A549 (cell line): ENCODE results near the gene PHF2. TPM values are rescaled to one million over a fixed set of nuclear protein-coding genes. Genes with fewer than 3 reads are reported as not detected.

Source experiments
- ATAC-seq, 2 experiments: fragments of 200-7000 bp in 1 of 2; fragments of >200 bp in 1 of 2; cut with Nextera tagmentation in 1 of 2; cut with Tn5 transposase in 1 of 2; 3 replicates each; pipeline versions ENCODE4 v1.8.0 to v1.9.1; 2018 to 2020; ENCODE audit warnings: mild to moderate bottlenecking in 1 of 2, moderate library complexity in 1 of 2
- CTCF ChIA-PET: fragments of 300-600 bp; sonication (Branson Sonifier 250); formaldehyde crosslinking; extraction: SDS; loops from one replicate; lab custom pipeline; 2021; ENCODE audit warnings: antibody characterized with exemption, inconsistent platforms; lab: Yijun Ruan, JAX
- POLR2A ChIA-PET: fragments of 350-600 bp; formaldehyde crosslinking; extraction: SDS; loops from one replicate; lab custom pipeline; 2021; ENCODE audit warnings: antibody characterized with exemption, inconsistent platforms; lab: Yijun Ruan, JAX
- DNase-seq, 2 experiments: peaks; one replicate each; pipeline versions ENCODE4 v3.0.0 to v3.0.0-alpha.2; 2011 to 2016; ENCODE audit warnings: low read depth in 1 of 2, low spot score in 1 of 2
- FAIRE-seq: peaks from 2 replicates; lab custom pipeline; 2011; peaks lifted over from hg19 to GRCh38; lab: Jason Lieb, UNC
- H3K27ac ChIP-seq, 2 experiments: fragments of >200 bp; sonication (Bioruptor Twin); formaldehyde crosslinking; 3 replicates each; pipeline ENCODE4 v1.5.1; 2016 to 2017
- H3K4me1 ChIP-seq: fragments of >200 bp; sonication (Bioruptor Twin); formaldehyde crosslinking; 3 replicates; pipeline ENCODE4 v1.6.1; 2016
- H3K4me2 ChIP-seq: fragments of >200 bp; sonication (Bioruptor Twin); formaldehyde crosslinking; 3 replicates; pipeline ENCODE4 v1.6.1; 2016
- H3K4me3 ChIP-seq: fragments of >200 bp; sonication (Bioruptor Twin); formaldehyde crosslinking; 3 replicates; pipeline ENCODE4 v1.5.1; 2016
- H3K9me3 ChIP-seq: fragments of >200 bp; sonication (Bioruptor Twin); formaldehyde crosslinking; 3 replicates; pipeline ENCODE4 v1.6.1; 2016
- ATOH8 ChIP-seq: fragments of 250-450 bp; sonication (Bioruptor Pico); IDR thresholded peaks from 2 replicates; pipeline ENCODE4 v1.5.0; 2020; ENCODE audit warnings: low read depth, mild to moderate bottlenecking, moderate library complexity
- BHLHE40 ChIP-seq: IDR thresholded peaks from 2 replicates; pipeline ENCODE4 v1.6.1; 2012; ENCODE audit warnings: low read depth, low read length, inconsistent platforms
- CBX8 ChIP-seq: fragments of 200-600 bp; sonication (generic); IDR thresholded peaks from 2 replicates; pipeline ENCODE4 v1.6.1; 2016
- CEBPB ChIP-seq, 2 experiments: fragments of >200 bp in 1 of 2; sonication (Bioruptor Twin) in 1 of 2; formaldehyde crosslinking in 1 of 2; IDR thresholded peaks; 2 replicates each; pipeline ENCODE4 v1.6.1; 2012 to 2016
- EHF ChIP-seq: fragments of 250-450 bp; sonication (Bioruptor Pico); IDR thresholded peaks from 2 replicates; pipeline ENCODE4 v1.5.0; 2020; ENCODE audit warnings: mild to moderate bottlenecking
- FOSB ChIP-seq: fragments of 250-450 bp; sonication (Bioruptor Pico); IDR thresholded peaks from 2 replicates; pipeline ENCODE4 v1.5.0; 2020; ENCODE audit warnings: mild to moderate bottlenecking, moderate library complexity
- FOXS1 ChIP-seq: fragments of 250-450 bp; sonication (Bioruptor Pico); IDR thresholded peaks from 2 replicates; pipeline ENCODE4 v1.5.0; 2020; ENCODE audit warnings: mild to moderate bottlenecking, moderate library complexity
- HDAC2 ChIP-seq: fragments of 200-600 bp; sonication (generic); IDR thresholded peaks from 2 replicates; pipeline ENCODE4 v1.6.1; 2016
- HOXA7 ChIP-seq: fragments of 250-450 bp; sonication (Bioruptor Pico); IDR thresholded peaks from 2 replicates; pipeline ENCODE4 v1.5.0; 2020; ENCODE audit warnings: mild to moderate bottlenecking, moderate library complexity
- JUN ChIP-seq, 2 experiments: fragments of >200 bp; sonication (Bioruptor Twin); formaldehyde crosslinking; IDR thresholded peaks; 2 replicates in 1 of 2; 3 replicates in 1 of 2; pipeline ENCODE4 v1.6.1; 2016 to 2017
- KDM1A ChIP-seq: fragments of 200-600 bp; sonication (generic); IDR thresholded peaks from 2 replicates; pipeline ENCODE4 v1.6.1; 2016; ENCODE audit warnings: low read depth, mild to moderate bottlenecking
- KDM5A ChIP-seq: fragments of 200-600 bp; sonication (generic); IDR thresholded peaks from 2 replicates; pipeline ENCODE4 v1.6.1; 2016; ENCODE audit warnings: antibody characterized with exemption, mild to moderate bottlenecking
- MAFK ChIP-seq: fragments of 450-650 bp; IDR thresholded peaks from 2 replicates; pipeline ENCODE4 v1.6.1; 2014; ENCODE audit not compliant: partially characterized antibody
- MAZ ChIP-seq: fragments of 150-350 bp; IDR thresholded peaks from 2 replicates; pipeline ENCODE4 v1.6.1; 2014; ENCODE audit warnings: antibody characterized with exemption, low read depth, low read length, borderline replicate concordance
- PBX3 ChIP-seq: IDR thresholded peaks from 2 replicates; pipeline ENCODE4 v1.6.1; 2012
- RAD21 ChIP-seq, 2 experiments: fragments of >200 bp in 1 of 2; sonication (Bioruptor Twin) in 1 of 2; formaldehyde crosslinking in 1 of 2; IDR thresholded peaks in 1 of 2; conservative IDR thresholded peaks in 1 of 2; 2 replicates in 1 of 2; 3 replicates in 1 of 2; pipeline ENCODE4 v1.6.1; 2012 to 2018; ENCODE audit warnings: inconsistent platforms in 1 of 2
- RARB ChIP-seq: fragments of 250-450 bp; sonication (Bioruptor Pico); IDR thresholded peaks from 2 replicates; pipeline ENCODE4 v1.8.0; 2021; ENCODE audit warnings: mild to moderate bottlenecking, moderate library complexity
- RCOR1 ChIP-seq: fragments of 150-350 bp; IDR thresholded peaks from 2 replicates; pipeline ENCODE4 v1.6.1; 2014; ENCODE audit warnings: antibody characterized with exemption, low read length, low read depth
- REST ChIP-seq: fragments of 200-600 bp; sonication (generic); IDR thresholded peaks from 2 replicates; pipeline ENCODE4 v1.6.1; 2016; ENCODE audit warnings: antibody characterized with exemption, mild to moderate bottlenecking, moderate library complexity
- SMC3 ChIP-seq: fragments of >200 bp; sonication (Bioruptor Twin); formaldehyde crosslinking; IDR thresholded peaks from 3 replicates; pipeline ENCODE4 v1.6.1; 2018; ENCODE audit warnings: inconsistent platforms
- ZNF302 ChIP-seq: fragments of 250-450 bp; sonication (Bioruptor Pico); IDR thresholded peaks from 2 replicates; pipeline ENCODE4 v1.9.0; 2021; ENCODE audit warnings: inconsistent platforms, mild to moderate bottlenecking, moderate library complexity
- WGBS: methylation state at CpG from one replicate; pipeline ENCODE4 v1.1.6; 2017; ENCODE audit errors: missing lambda C conversion rate; 5-methylcytosine and 5-hydroxymethylcytosine counted together
- polyA plus RNA-seq, 4 experiments: library from polyadenylated mRNA; depleted of rRNA in 3 of 4; stranded (reverse); fragments of >200 nt; fragmentation: RNase III in 1 of 4; extraction: RNeasy Plus Mini Kit Qiagen cat#74134 plus additional on column Dnase treatment in 1 of 4; gene quantifications; 2 replicates in 3 of 4; 3 replicates in 1 of 4; pipeline ENCODE4 v1.2.3, GENCODE V29; 2011 to 2017

The PHF2 gene
- polyA plus RNA-seq, 2 of the 4 experiments (the other 2 are of a cell fraction): 9.6 to 12.2 TPM

- TF ChIP-seq KDM5A (no peak), RARB (CRISPR knock-in tag) (no peak), PBX3 (no peak), EHF (no peak), KDM1A (no peak)
Observed at GRCh38 chr9:93619272-93619775, 42.9 kb downstream of the PHF2 start (continued).

GRCh38 chr9:93620041-93620506 lies 43.7 kb downstream of the PHF2 start:
- 64% methylated on average over 2 of the region's 8 CpGs for WGBS
- no peaks in the 10 kb centered on the region for H3K9me3 ChIP-seq
- ChIA-PET CTCF (interaction anchor here (1.1 to 1.4 kb wide), 2 partner anchors 54 to 61 kb away, joined by 4 read pairs; no protein-coding TSS in a partner anchor), POLR2A (no interaction called here)
- H3K4me1 ChIP-seq: no peaks in the 10 kb centered on the region
- DNase-seq (no peak), FAIRE-seq (no peak), ATAC-seq (peak; percentile 41 to 76; a peak in 3 of 6 replicates)
- H3K4me3 ChIP-seq: no peak overlapping the region
- TF ChIP-seq CBX8 (no peak), RCOR1 (no peak), CEBPB (IDR thresholded peaks at IDR 0.05) (no peak), PBX3 (no peak), RAD21 (conservative IDR thresholded peaks at IDR 0.05 in 1 of 2, IDR thresholded peaks at IDR 0.05 in 1 of 2) (no peak), FOSB (no peak), SMC3 (no peak), HDAC2 (no peak)
- no peak overlapping the region for H3K27ac ChIP-seq
- H3K4me2 ChIP-seq: no peak overlapping the region

GRCh38 chr9:93620881-93621820 lies 44.8 kb downstream of the PHF2 start:
- ChIA-PET POLR2A (no interaction called here), CTCF (interaction anchor here (0.7 to 1.8 kb wide), 3 partner anchors 12 to 60 kb away, joined by 3 to 5 read pairs (median 4); no protein-coding TSS in a partner anchor)
- TF ChIP-seq ATOH8 (CRISPR knock-in tag): no peak
- no peak for TF ChIP-seq BHLHE40
- TF ChIP-seq MAZ: no peak
- TF ChIP-seq FOXS1: no peak
- TF ChIP-seq EHF: no peak
- no peak for TF ChIP-seq HOXA7 (CRISPR knock-in tag)
- TF ChIP-seq JUN (IDR thresholded peaks at IDR 0.05): no peak
- TF ChIP-seq REST: no peak
- no peak for TF ChIP-seq ZNF302 (CRISPR knock-in tag)
- TF ChIP-seq MAFK: no peak
- FAIRE-seq: no peak
- no peak for DNase-seq
- no peak overlapping the region for H3K4me2 ChIP-seq
- no peaks in the 10 kb centered on the region for H3K9me3 ChIP-seq
- no peaks in the 10 kb centered on the region for H3K4me1 ChIP-seq
- 79% methylated on average over 13 of the region's 14 CpGs for WGBS
- no peak for ATAC-seq
- H3K4me3 ChIP-seq: no peak overlapping the region
- no peak overlapping the region for H3K27ac ChIP-seq
